Large intestine (tissue), 3 donors: ENCODE data around the gene KDM3B. TPM values are rescaled to one million over a fixed set of nuclear protein-coding genes. Genes with fewer than 3 reads are reported as not detected.
"Not testable (repeated sequence)": the region's sequence is repeated elsewhere in the genome, so short reads cannot be mapped to it uniquely, and the experiment has no call there.

Source experiments
- DNase-seq, 2 donors: peaks; one replicate each; pipeline versions ENCODE4 v3.0.0 to v3.0.0-alpha.2; 2013
- H3K27ac ChIP-seq: one replicate; pipeline ENCODE4 v1.5.1; 2013; ENCODE audit warnings: low read length
- H3K27me3 ChIP-seq: 2 replicates; pipeline ENCODE4 v1.6.1; 2013; ENCODE audit warnings: low read length; ENCODE audit not compliant: control insufficient read depth, insufficient read depth
- H3K36me3 ChIP-seq: 2 replicates; pipeline ENCODE4 v1.6.1; 2013; ENCODE audit warnings: low read length; ENCODE audit not compliant: control insufficient read depth, insufficient read depth
- H3K4me1 ChIP-seq: one replicate; pipeline ENCODE4 v1.6.1; 2013; ENCODE audit warnings: low read length; ENCODE audit not compliant: control insufficient read depth, insufficient read depth
- H3K4me3 ChIP-seq: one replicate; pipeline ENCODE4 v1.5.1; 2013; ENCODE audit warnings: low read length
- H3K9me3 ChIP-seq: one replicate; pipeline ENCODE4 v1.6.1; 2013; ENCODE audit warnings: mild to moderate bottlenecking, low read depth, low read length, moderate library complexity; ENCODE audit not compliant: control insufficient read depth
- WGBS: methylation state at CpG from one replicate; pipeline ENCODE4 v1.1.5; 2013; ENCODE audit warnings: low lambda C conversion rate; ENCODE audit not compliant: insufficient coverage; 5-methylcytosine and 5-hydroxymethylcytosine counted together
- polyA plus RNA-seq: library from polyadenylated mRNA; unstranded; fragments of 120-200 nt; gene quantifications from one replicate; pipeline ENCODE4 v1.2.1, GENCODE V29; 2013

KDM3B gene
- polyA plus RNA-seq, 1 donor = 61.1 TPM

GRCh38 chr5:138473151-138473550, 120.7 kb downstream of the KDM3B start:
- H3K4me3 ChIP-seq, H3K27ac ChIP-seq, H3K27me3 ChIP-seq, H3K4me1 ChIP-seq, H3K36me3 ChIP-seq, DNase-seq, H3K9me3 ChIP-seq: not testable (repeated sequence)
- WGBS = no CpG with 5 or more reads among the region's 5 CpGs

DNA sequence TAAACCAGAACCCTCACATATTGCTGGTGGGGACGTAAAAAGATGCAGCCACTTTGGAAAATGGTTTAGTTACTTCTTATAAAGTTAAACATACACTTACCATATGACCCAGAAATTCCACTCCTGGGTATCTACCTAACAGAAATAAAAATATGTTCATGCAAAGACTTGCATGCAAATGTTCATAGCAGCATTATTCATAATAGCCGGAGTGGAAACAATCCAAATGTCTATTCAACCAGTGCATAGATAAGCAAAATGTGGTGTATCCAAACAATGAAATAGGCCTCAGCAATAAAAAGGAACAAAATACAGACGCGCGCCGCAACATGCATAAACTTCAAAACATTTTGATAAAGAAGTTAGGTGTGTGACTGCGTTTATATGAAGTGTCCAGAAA, 124.4 kb downstream of the KDM3B start:
- 78% methylated on average over 6 of the region's 7 CpGs for WGBS
- Histone ChIP-seq H3K27ac (no peak overlapping the region), H3K4me1 (no peaks in the 10 kb centered on the region), H3K27me3 (no peaks in the 10 kb centered on the region), H3K36me3 (no peaks in the 10 kb centered on the region), H3K4me3 (no peak overlapping the region), H3K9me3 (no peaks in the 10 kb centered on the region)
- DNase-seq = no peak

GRCh38 chr5:138482638-138483037, 130.2 kb downstream of the KDM3B start:
- Histone ChIP-seq H3K36me3 (no peaks in the 10 kb centered on the region), H3K27me3 (no peaks in the 10 kb centered on the region), H3K4me3 (no peak overlapping the region), H3K27ac (no peak overlapping the region), H3K4me1 (no peaks in the 10 kb centered on the region), H3K9me3 (no peaks in the 10 kb centered on the region)
- 64% methylated on average over 2 of the region's 4 CpGs for WGBS
- no peak for DNase-seq

Other genes starting within 250 kb of the KDM3B start
- 2.8 TPM for gene NME5, start 213.3 kb upstream of the KDM3B start, polyA plus RNA-seq
- gene BRD8, start 174.1 kb upstream of the KDM3B start, polyA plus RNA-seq = 88.3 TPM
- 13.8 TPM for gene KIF20A, start 173.6 kb upstream of the KDM3B start, polyA plus RNA-seq
- gene CDC23, start 139.4 kb upstream of the KDM3B start, polyA plus RNA-seq = 35.7 TPM
- 6.9 TPM for gene GFRA3, start 78.1 kb upstream of the KDM3B start, polyA plus RNA-seq
- 4.5 TPM for gene CDC25C, start 20.9 kb upstream of the KDM3B start, polyA plus RNA-seq
- 30.6 TPM for gene FAM53C, start 14.4 kb upstream of the KDM3B start, polyA plus RNA-seq
- 38.6 TPM for gene REEP2, start 86.4 kb downstream of the KDM3B start, polyA plus RNA-seq
- 371 TPM for gene EGR1, start 112.8 kb downstream of the KDM3B start, polyA plus RNA-seq
- gene ETF1, start 190.6 kb downstream of the KDM3B start, polyA plus RNA-seq = 62.9 TPM
- 190 TPM for gene HSPA9, start 222.7 kb downstream of the KDM3B start, polyA plus RNA-seq